Stimulated activated naive B cell treated with anti-CD40 and anti-IgM and Interleukin-4, amounts not matched to agents 10 μg/mL and 1 μg/mL and 100 μg/mL, for 72 hours (primary cell): Measurements from ENCODE around the gene TUBB2A.
"Not testable (repeated sequence)": the region's sequence is repeated elsewhere in the genome, so short reads cannot be mapped to it uniquely, and the experiment has no call there.

ENCODE experiments used
- ATAC-seq, 2 donors: fragments of 150-1000 bp; cut with Tn5 transposase; replicated peaks; 2 replicates each; pipeline ENCODE4 v1.10.0; 2021; ENCODE audit warnings: moderate library complexity in 1 of 2
- DNase-seq: peaks from one replicate; pipeline ENCODE4 v3.0.0; 2021
- H3K27ac Mint-ChIP-seq: one replicate; pipeline ENCODE4 v1.8.0; 2022; ENCODE audit warnings: mild to moderate bottlenecking, mixed read lengths
- H3K27me3 Mint-ChIP-seq, 2 donors: one replicate each; pipeline ENCODE4 v1.8.0; 2022; ENCODE audit warnings: mixed read lengths in 2 of 2
- H3K36me3 Mint-ChIP-seq, 2 donors: one replicate each; pipeline ENCODE4 v1.8.0; 2022; ENCODE audit warnings: mixed read lengths in 2 of 2, mild to moderate bottlenecking in 1 of 2
- H3K4me1 Mint-ChIP-seq, 2 donors: one replicate each; pipeline ENCODE4 v1.8.0; 2022; ENCODE audit warnings: mixed read lengths in 2 of 2, mild to moderate bottlenecking in 1 of 2
- H3K4me3 Mint-ChIP-seq, 2 donors: one replicate each; pipeline ENCODE4 v1.8.0; 2022; ENCODE audit warnings: mild to moderate bottlenecking in 2 of 2, mixed read lengths in 2 of 2, moderate library complexity in 1 of 2
- H3K9me3 Mint-ChIP-seq, 2 donors: one replicate each; pipeline ENCODE4 v1.8.0; 2022; ENCODE audit warnings: mixed read lengths in 2 of 2, mild to moderate bottlenecking in 1 of 2

Gene TUBB2A

DNA sequence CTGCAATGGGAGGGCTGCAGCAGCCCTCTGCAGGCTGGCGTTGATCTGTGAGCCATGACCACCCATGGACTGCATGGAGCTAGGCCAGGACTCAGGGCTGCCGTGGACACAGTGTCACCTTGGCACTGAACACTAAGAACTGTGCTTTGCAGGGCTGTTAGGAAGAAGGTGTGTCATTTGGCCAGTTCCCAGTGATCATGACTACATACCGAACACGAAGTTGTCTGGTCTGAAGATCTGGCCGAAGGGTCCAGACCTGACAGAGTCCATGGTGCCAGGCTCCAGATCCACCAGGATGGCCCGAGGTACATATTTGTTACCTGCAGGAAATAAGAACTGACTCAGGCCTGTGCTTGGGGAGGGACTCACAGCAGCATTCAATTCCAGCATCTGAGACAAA, 1.9 kb downstream of the TUBB2A start:
- ATAC-seq, H3K27me3 Mint-ChIP-seq, H3K27ac Mint-ChIP-seq, H3K9me3 Mint-ChIP-seq, H3K4me3 Mint-ChIP-seq, DNase-seq: not testable (repeated sequence)
- Mint-ChIP-seq H3K36me3 (peaks cover 4 to 29% of the 10 kb centered on the region in 2 donors), H3K4me1 (peaks cover 15 to 19% of the 10 kb centered on the region in 2 donors)

DNA sequence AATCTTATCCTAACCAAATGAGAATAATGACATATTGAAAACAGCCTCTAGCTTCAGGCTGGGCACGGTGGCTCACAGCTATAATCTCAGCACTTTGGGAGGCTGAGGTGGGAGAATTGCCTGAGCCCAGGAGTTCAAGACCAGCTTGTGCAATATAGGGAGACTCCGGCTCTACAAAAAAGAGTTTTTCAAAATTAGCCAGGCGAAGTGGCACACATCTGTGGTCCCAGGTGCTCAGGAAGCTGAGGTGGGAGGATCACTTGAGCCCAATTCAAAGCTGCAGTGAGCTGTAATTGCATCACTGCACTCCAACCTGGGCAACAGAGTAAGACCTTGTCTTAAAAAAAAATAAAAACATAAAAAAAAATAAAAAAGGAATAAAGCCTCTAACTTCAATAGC, 4.7 kb downstream of the TUBB2A start:
- H3K36me3 Mint-ChIP-seq, result peaks cover 4 to 31% of the 10 kb centered on the region in 2 donors
- no peak overlapping the region for H3K4me3 Mint-ChIP-seq
- ATAC-seq (no peak), DNase-seq (no peak)
- no peak overlapping the region for H3K27ac Mint-ChIP-seq
- H3K4me1 Mint-ChIP-seq, result peaks cover 8 to 10% of the 10 kb centered on the region in 2 donors
- no peaks in the 10 kb centered on the region for H3K9me3 Mint-ChIP-seq
- peaks cover 6 to 8% of the 10 kb centered on the region in 2 donors for H3K27me3 Mint-ChIP-seq

DNA sequence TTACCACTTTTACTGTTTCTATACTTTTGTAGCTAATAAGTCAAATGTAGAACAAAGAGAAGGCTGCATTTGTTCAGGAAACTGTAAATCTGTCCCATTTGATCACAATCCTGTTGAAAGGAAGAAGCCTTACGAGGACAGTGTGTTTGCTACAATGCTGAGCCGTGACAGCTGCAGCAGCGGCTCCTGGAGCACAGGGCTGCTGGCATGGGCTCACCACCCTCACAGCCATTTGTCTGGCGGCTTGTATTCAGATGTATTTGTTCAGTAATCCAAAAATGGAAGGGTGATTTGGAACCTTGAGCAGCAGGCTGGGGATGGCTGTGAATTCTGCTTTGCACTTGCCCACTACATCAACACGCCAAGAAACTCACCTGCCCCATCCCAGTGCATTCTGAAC, 5.7 kb downstream of the TUBB2A start:
- peaks cover 6 to 8% of the 10 kb centered on the region in 2 donors for H3K27me3 Mint-ChIP-seq
- peaks cover 0 to 3% of the 10 kb centered on the region in 2 donors for H3K9me3 Mint-ChIP-seq
- H3K27ac Mint-ChIP-seq, result no peak overlapping the region
- no peak for ATAC-seq
- peaks cover 8 to 38% of the 10 kb centered on the region in 2 donors for H3K36me3 Mint-ChIP-seq
- H3K4me3 Mint-ChIP-seq, result no peak overlapping the region
- peaks cover 5 to 9% of the 10 kb centered on the region in 2 donors for H3K4me1 Mint-ChIP-seq
- DNase-seq, result no peak

DNA sequence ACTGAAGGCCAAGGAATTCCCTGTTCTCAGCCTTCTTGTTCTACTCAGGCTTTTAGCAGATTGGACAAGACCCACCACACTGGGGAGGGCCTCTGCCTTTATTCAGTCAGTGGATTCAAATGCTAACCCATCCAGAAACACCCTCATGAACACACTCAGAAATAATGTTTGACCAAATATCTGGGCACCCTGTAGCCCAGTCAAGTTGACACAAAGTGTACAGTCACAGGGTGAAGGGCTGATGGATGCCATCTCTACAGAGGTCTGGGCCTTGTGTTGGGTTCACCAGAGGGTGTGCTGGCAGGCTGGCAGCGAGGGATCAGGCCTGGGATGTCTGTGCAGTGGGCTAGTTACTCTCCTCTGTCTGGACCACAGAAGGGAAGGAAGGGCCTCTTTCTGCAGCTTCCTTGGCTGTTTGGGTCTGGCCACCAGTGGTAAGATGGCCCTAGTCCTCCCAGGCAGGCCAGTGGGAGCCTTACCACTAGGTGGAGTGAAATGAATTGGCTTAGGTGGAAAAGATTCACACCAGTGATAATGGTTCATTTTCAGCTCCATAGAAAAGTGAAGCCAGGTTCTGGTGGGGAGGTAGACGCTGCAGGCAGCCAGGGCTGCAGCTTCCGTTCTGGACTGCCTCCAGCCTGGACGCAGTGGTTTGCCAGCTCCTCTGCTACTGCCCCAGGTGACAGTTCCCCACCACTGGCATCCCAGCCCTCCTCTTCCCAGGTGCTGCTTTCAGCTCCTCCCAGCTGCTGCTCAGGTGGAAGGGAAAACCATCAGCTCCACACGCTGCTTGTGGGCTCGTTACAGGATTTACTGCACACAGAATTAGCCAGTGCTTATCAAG, 9.2 kb downstream of the TUBB2A start:
- Mint-ChIP-seq H3K27me3 (peaks cover 0 to 5% of the 10 kb centered on the region in 2 donors), H3K9me3 (peaks cover 3 to 4% of the 10 kb centered on the region in 2 donors)
- no peak for ATAC-seq

DNA sequence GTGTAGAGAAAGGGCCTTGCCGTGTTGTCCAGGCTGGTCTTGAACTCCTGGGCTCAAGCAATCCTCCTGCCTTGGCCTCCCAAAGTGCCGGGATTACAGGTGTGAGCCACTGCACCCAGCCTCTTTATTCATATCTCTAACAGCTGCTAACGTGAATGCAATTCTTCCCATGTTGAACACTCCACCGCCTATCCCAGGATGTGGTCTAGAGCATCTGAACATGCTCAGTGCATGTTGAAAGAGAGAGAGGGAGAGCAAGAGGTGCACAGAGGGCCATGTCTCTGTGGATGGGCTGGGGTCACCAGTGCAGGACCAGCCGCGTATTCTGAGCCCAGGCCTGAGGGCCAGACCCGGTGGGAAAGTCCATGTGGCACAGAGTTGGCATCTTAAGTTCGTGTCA, 12.8 kb downstream of the TUBB2A start:
- Mint-ChIP-seq H3K4me3 (no peak overlapping the region), H3K27ac (no peak overlapping the region), H3K36me3 (peaks cover 30 to 50% of the 10 kb centered on the region in 2 donors)

More for the DNA sequence above, 9.2 kb downstream of the TUBB2A start:
- DNase-seq, result no peak
- H3K4me3 Mint-ChIP-seq, result no peak overlapping the region
- peaks cover 0 to 4% of the 10 kb centered on the region in 2 donors for H3K4me1 Mint-ChIP-seq
- no peak overlapping the region for H3K27ac Mint-ChIP-seq
- peaks cover 22 to 45% of the 10 kb centered on the region in 2 donors for H3K36me3 Mint-ChIP-seq

DNA sequence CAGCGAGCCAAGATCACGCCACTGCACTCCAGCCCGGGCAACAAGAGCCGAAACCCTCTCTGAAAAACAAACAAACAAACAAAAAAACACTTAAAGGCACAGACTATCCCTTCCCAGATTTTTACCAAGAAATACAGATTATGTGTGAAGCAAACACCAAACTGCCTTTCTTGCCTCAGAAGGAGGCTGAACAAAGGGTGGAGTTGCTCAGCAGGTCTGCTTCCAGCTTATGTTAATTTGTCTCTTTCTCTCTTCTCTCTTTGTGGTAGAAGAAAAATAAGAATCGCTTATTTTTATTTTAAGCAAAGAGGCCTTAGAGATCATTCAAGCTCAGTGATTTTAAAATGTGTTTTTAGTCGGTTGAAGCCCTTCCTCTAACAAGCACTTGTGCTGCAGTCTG, 14.2 kb downstream of the TUBB2A start:
- H3K9me3 Mint-ChIP-seq, result peaks cover 3 to 4% of the 10 kb centered on the region in 2 donors
- no peak overlapping the region for H3K27ac Mint-ChIP-seq
- H3K4me3 Mint-ChIP-seq, result no peak overlapping the region
- H3K36me3 Mint-ChIP-seq, result peaks cover 31 to 54% of the 10 kb centered on the region in 2 donors
- DNase-seq, result no peak
- peaks cover 0 to 5% of the 10 kb centered on the region in 2 donors for H3K27me3 Mint-ChIP-seq
- no peak for ATAC-seq
- peaks cover 13 to 16% of the 10 kb centered on the region in 2 donors for H3K4me1 Mint-ChIP-seq

More for the DNA sequence above, 12.8 kb downstream of the TUBB2A start:
- no peak for ATAC-seq
- Mint-ChIP-seq H3K27me3 (peaks cover 0 to 5% of the 10 kb centered on the region in 2 donors), H3K4me1 (peaks cover 3 to 7% of the 10 kb centered on the region in 2 donors), H3K9me3 (peaks cover 3 to 4% of the 10 kb centered on the region in 2 donors)
- DNase-seq, result no peak

DNA sequence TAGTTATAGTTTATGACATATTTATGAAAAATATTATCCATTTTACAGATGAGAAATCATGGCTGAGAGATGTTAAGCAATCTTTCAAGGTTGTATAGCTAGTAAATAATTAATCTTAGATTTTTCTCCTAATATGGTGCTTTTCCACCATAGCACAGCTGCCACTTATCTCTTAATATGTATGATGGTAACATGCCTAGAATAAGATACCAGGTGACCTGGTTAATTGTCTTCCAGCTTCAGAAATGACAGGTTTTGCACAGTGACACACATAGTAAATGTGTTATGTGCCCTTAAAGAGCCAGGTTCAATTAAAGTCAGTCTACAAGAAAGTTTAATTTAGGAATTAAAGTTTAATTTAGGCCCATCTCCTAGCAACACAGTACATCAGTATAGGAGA, 14.8 kb downstream of the TUBB2A start:
- Mint-ChIP-seq H3K4me1 (peaks cover 13 to 16% of the 10 kb centered on the region in 2 donors), H3K4me3 (no peak overlapping the region), H3K9me3 (peaks cover 2 to 4% of the 10 kb centered on the region in 2 donors), H3K36me3 (peaks cover 27 to 53% of the 10 kb centered on the region in 2 donors), H3K27me3 (peaks cover 0 to 5% of the 10 kb centered on the region in 2 donors), H3K27ac (no peak overlapping the region)
- DNase-seq, result no peak
- ATAC-seq, result no peak

DNA sequence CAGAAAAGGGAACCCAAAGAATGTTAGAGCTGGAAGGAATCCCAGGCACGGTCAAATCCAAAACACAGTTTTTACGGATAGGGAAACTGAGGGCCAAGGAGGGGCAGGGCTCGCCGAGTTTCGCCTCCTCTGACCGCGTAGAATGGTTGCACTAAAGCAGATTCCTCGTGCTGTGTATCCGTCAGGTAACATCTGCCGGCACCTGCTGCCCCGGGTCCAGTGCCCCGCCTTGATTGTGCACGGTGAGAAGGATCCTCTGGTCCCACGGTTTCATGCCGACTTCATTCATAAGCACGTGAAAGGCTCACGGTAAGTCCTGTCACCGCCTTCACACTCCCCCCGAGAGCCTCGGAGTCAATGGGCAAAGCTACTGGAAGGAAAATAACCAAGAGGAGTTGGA, 17.1 kb downstream of the TUBB2A start:
- DNase-seq (no peak), ATAC-seq (no peak)
- no peak overlapping the region for H3K27ac Mint-ChIP-seq
- H3K4me1 Mint-ChIP-seq, result peaks cover 13 to 17% of the 10 kb centered on the region in 2 donors
- H3K4me3 Mint-ChIP-seq, result no peak overlapping the region
- peaks cover 0 to 4% of the 10 kb centered on the region in 2 donors for H3K9me3 Mint-ChIP-seq
- peaks cover 0 to 5% of the 10 kb centered on the region in 2 donors for H3K27me3 Mint-ChIP-seq
- peaks cover 32 to 60% of the 10 kb centered on the region in 2 donors for H3K36me3 Mint-ChIP-seq

DNA sequence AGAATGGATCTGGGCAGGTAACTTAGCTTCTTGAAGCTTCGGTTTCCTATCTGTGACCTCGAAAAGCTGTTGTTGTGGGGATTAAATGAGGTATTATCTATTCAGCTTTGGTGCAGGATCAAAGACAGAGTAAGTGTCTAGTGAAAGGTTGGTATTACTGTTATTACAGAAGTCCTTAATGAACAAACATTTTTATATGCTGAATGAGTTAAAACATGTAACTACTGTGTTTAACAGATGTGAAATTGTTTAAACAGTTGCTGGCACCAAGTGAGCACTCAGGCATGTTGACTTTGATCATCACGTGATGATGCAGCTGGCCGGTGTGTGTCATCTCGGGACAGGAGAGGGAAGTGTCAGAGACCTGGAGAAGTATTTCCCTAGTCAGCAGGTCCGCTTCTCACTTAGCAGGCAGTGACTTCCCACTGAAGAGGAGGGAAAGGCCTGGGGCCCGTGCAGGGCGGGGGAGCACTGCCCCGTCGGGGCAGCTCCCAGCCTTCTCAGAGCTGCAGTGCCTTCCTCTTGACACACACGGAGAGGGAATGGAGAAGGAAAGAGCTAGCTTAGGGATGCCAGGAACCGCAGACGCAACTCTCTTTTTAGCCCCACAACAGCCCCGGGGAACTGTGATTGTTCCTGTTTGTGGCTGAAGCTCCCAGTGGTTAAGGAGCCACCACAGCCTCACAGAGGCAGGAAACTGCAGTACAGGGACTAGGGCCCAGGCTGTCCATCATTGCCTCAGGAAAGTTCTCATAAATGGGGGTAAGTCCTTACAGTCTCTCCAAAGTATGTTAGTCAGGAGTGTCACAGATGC, 18.0 kb downstream of the TUBB2A start:
- peak; percentile 83 to 85 for ATAC-seq
- peak; percentile 14 for DNase-seq
- H3K9me3 Mint-ChIP-seq, result no peaks in the 10 kb centered on the region
- peak overlapping the region; percentile 36 to 69 for H3K4me3 Mint-ChIP-seq
- H3K36me3 Mint-ChIP-seq, result peaks cover 25 to 58% of the 10 kb centered on the region in 2 donors
- H3K4me1 Mint-ChIP-seq, result peaks cover 13% of the 10 kb centered on the region in 2 donors
- peak overlapping the region; percentile 62 for H3K27ac Mint-ChIP-seq
- no peaks in the 10 kb centered on the region for H3K27me3 Mint-ChIP-seq

DNA sequence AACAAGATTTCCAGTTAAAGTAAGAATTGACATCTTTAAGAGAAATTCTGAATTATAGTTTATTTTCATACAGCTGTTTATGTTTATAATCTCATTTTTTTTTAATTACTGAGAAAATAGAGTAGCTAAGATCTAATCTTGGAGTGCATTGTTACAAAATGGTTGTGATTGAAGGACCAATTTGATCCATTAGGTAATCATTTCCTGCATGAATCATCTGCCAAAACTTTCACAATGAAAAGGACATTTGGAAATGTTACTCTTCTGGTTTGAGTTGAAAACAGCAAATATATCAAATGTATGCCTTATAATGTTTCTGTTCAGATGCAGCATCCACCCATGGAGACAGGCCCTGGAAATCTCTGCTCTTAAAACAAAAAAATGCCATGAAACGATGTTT, 19.0 kb downstream of the TUBB2A start:
- H3K27me3 Mint-ChIP-seq, result no peaks in the 10 kb centered on the region
- H3K4me1 Mint-ChIP-seq, result peaks cover 13% of the 10 kb centered on the region in 2 donors
- ATAC-seq, result no peak
- DNase-seq, result no peak
- H3K9me3 Mint-ChIP-seq, result no peaks in the 10 kb centered on the region
- peak overlapping the region; percentile 33 for H3K27ac Mint-ChIP-seq
- no peak overlapping the region for H3K4me3 Mint-ChIP-seq
- peaks cover 25 to 54% of the 10 kb centered on the region in 2 donors for H3K36me3 Mint-ChIP-seq

DNA sequence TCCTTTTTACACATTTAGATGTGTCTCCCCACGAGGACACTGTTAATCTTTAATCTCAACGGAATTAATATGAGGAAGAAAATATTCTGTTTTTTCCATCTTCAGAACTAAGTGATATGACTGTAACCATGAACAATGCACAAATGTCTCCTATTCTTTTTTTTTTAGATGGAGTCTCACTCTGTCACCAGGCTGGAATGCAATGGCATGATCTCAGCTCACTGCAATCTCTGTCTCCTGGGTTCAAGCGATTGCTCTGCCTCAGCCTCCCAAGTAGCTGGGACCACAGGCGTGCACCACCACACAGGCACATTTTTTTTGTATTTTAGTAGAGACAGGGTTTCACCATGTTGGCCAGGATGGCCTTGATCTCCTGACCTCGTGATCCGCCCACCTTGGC, 19.5 kb downstream of the TUBB2A start:
- not testable (repeated sequence) for H3K27ac Mint-ChIP-seq, DNase-seq, H3K4me3 Mint-ChIP-seq, ATAC-seq, H3K9me3 Mint-ChIP-seq, H3K27me3 Mint-ChIP-seq
- H3K4me1 Mint-ChIP-seq, result peaks cover 13% of the 10 kb centered on the region in 2 donors
- peaks cover 26 to 53% of the 10 kb centered on the region in 2 donors for H3K36me3 Mint-ChIP-seq

DNA sequence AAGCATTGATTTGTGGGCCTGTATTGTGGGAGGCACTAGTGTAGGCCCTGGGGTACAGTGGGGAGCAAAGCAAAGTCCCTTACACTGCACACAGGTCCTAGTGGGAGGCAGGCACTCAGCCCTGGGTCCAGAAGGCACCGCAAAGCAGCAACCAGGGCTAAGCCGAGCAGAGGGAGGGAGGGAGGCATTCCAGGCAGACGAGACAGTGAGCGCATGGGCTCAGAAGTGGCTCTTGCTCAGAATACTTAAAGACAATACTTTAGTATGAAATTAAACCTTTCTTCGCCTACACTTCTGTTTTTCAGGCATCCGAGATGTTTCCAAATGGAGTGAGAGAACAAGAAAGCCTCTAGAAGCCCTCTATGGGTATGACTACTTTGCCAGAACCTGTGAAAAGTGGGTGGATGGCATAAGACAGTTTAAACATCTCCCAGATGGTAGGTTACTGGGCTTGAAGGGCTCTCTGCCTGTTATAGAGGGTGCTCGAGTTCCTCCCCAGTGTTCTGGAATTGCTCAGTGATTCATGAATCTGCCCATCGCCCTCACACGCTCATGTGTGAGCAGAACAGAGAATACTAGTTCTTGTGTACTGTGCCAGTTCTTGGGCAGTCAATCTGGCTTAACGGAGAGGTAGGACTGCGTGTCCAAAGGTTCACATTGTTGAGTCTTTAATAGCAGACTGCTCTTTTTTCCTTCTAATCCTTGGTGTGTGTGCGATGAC, 20.1 kb downstream of the TUBB2A start:
- DNase-seq (no peak), ATAC-seq (no peak)
- Mint-ChIP-seq H3K9me3 (no peaks in the 10 kb centered on the region), H3K27me3 (no peaks in the 10 kb centered on the region), H3K36me3 (peaks cover 26 to 58% of the 10 kb centered on the region in 2 donors), H3K4me3 (no peak overlapping the region), H3K4me1 (peaks cover 13 to 15% of the 10 kb centered on the region in 2 donors), H3K27ac (no peak overlapping the region)

DNA sequence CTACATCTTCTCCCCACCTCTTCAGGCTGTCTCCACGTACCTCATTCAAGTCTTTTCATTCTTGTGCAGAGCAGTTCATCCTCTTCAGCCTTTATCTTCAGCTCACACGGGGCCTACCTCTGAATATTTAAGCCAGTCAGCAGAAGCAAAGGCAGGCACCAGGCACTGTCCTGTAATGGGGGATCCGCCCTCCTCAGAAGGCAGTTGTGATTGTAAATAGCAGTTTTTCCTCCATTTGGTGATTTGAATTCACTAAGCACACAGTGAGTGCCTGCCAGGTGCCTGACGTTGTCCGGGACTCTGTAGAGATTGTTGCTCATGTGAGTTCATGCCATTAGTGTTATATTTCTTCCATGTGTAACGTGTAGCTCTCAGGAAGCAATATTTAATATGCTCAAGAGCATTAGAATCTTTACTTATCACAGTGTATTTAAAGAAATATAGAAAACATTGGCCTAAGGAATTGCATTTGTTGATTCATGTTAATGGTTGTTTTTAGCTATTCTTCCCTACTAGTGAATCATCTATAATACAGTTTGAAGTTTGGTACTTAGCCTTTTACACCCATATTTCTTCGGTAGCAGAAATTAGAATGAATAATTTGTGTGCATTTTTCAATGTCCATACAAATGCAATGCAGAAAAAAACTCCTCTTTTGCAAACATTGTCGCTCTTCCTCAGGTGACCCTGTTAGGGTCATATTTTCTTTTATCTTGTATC, 20.9 kb downstream of the TUBB2A start:
- Mint-ChIP-seq H3K4me3 (no peak overlapping the region), H3K27ac (no peak overlapping the region), H3K36me3 (peaks cover 29 to 66% of the 10 kb centered on the region in 2 donors), H3K27me3 (no peaks in the 10 kb centered on the region), H3K4me1 (peaks cover 13 to 16% of the 10 kb centered on the region in 2 donors), H3K9me3 (no peaks in the 10 kb centered on the region)
- no peak for ATAC-seq
- no peak for DNase-seq
